B cell (primary cell): Measurements from ENCODE around the gene FAM3B.

Experiments
- EZH2 ChIP-seq: IDR thresholded peaks from 2 replicates; pipeline ENCODE4 v1.6.1; 2012; ENCODE audit warnings: borderline replicate concordance, low read depth, mild to moderate bottlenecking, moderate library complexity, low read length; ENCODE audit not compliant: insufficient read depth, poor library complexity, severe bottlenecking
- TF ChIP-seq, protein P1 (sequence below): fragments of 200-600 bp; IDR thresholded peaks from one replicate; pipeline ENCODE4 v1.8.0; 2022; ENCODE audit warnings: antibody characterized with exemption, mild to moderate bottlenecking

DNA sequence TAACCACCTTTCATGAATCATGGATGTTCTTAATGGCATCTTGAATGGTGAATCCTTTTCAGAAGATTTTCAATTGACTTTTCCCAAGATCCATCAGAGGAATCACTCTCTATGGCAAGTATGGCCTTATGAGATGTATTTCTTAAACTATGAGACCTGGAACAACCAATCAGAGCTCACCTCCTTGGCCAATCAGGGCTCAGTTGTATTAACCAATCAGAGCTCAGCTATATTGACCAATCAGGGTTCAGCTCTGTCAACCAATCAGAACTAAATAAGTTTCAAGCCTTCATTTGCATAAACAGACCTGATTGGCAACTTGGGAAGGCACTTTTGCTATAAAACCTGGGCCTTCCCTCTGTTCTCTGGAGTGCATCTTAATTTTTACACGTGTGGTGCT, 13.6 kb upstream of the FAM3B start:
- TF ChIP-seq, protein P1, sequence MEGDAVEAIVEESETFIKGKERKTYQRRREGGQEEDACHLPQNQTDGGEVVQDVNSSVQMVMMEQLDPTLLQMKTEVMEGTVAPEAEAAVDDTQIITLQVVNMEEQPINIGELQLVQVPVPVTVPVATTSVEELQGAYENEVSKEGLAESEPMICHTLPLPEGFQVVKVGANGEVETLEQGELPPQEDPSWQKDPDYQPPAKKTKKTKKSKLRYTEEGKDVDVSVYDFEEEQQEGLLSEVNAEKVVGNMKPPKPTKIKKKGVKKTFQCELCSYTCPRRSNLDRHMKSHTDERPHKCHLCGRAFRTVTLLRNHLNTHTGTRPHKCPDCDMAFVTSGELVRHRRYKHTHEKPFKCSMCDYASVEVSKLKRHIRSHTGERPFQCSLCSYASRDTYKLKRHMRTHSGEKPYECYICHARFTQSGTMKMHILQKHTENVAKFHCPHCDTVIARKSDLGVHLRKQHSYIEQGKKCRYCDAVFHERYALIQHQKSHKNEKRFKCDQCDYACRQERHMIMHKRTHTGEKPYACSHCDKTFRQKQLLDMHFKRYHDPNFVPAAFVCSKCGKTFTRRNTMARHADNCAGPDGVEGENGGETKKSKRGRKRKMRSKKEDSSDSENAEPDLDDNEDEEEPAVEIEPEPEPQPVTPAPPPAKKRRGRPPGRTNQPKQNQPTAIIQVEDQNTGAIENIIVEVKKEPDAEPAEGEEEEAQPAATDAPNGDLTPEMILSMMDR, result no peak
- TF ChIP-seq EZH2, result no peak
